ENCODE measurements around the gene RIPOR3.
A peak's percentile ranks its signal among the peaks of the same experiment; 100 is the strongest.
"Not testable (repeated sequence)": the region's sequence is repeated elsewhere in the genome, so short reads cannot be mapped to it uniquely, and the experiment has no call there.

RIPOR3 gene

DNA sequence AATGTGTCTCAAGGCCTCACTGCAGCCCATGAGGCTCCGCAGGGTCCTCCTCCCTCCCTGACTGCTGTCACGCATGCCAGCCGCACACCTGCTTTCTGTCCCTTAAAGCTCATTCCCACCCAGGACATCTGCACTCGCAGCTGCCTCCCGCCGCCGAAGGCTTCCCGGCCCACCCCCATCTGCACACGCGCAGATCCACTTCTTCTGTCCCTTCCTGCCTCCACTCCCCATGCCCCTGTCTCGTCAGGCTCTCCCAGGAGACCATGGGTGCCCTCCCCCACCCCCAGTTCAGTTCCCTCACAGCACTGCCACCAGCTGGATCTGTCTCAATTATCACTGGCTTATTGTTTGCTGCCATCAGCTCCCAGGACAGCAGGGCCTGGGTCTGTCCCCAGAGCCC, 63.0 kb downstream of the RIPOR3 start:
- Mint-ChIP-seq H3K27ac (no peak overlapping the region), H3K4me1 (ENCODE audit: low read depth in 2 of 2) (no peaks in the 10 kb centered on the region), H3K4me3 (no peak overlapping the region), H3K27me3 (peaks cover 17 to 49% of the 10 kb centered on the region in 2 donors), H3K9me3 (no peaks in the 10 kb centered on the region), H3K36me3 (ENCODE audit: insufficient read depth) (no peaks in the 10 kb centered on the region)
- DNase-seq (no peak), ATAC-seq (replicated peaks) (no peak)

DNA sequence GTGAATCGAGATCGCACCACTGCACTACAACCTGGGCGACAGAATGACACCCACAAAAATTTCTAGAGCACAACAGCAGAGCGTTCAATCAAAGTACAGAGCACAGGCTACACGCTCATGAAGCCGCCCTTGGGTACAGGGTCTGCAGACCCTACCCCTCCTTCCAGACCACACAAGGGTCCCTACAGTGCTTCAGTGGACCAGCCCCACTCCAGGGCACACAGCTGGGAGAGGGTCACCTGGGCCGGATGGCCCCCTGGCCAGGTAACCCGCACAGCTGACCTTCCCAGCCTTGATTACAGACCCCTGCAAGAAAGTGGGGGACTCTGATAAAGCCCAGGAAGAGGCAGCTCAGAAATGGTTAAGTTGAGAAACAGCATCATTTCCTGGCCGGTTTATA, 63.6 kb downstream of the RIPOR3 start:
- Mint-ChIP-seq H3K4me1 (ENCODE audit: low read depth in 2 of 2) (no peaks in the 10 kb centered on the region), H3K4me3 (no peak overlapping the region), H3K9me3 (no peaks in the 10 kb centered on the region), H3K27ac (no peak overlapping the region), H3K36me3 (ENCODE audit: insufficient read depth) (no peaks in the 10 kb centered on the region), H3K27me3 (peaks cover 17 to 54% of the 10 kb centered on the region in 2 donors)
- no peak for DNase-seq
- ATAC-seq (replicated peaks), result no peak

DNA sequence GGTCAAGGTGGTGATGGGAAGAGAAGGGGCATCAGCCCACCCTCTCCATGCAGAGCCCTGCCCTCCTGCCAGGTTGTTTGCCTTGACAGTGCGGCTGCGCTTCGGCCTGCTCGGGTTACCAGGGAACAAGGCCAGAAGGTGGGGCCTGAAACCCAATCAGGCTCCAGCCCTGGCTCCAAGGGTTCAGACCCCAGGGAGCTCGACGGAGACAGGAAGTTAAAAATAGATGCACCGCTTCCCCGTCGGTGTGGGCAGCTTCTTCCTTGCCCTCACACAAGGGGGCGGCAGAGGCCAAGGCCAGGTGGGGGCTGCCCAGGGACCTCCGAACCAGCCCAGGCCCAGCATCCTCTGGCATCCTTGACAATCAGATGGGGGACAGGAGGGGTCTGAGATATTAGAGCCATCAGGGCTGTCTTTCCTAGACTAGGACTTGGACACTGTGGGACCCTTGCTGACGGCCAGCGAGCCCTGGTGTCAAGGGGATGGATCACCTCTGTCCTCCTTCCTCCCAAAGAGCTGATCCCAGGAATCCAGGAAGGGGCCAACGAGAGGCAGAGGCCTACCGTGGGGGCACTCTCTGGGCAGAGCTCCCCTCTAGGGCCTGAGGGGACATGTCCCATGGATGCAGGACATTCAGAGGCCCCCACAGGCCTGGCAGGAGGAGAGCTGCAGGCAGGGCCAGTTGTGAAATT, 65.2 kb downstream of the RIPOR3 start:
- Mint-ChIP-seq H3K4me1 (ENCODE audit: low read depth in 2 of 2) (no peaks in the 10 kb centered on the region), H3K27ac (no peak overlapping the region), H3K9me3 (no peaks in the 10 kb centered on the region), H3K36me3 (ENCODE audit: insufficient read depth) (no peaks in the 10 kb centered on the region), H3K4me3 (no peak overlapping the region), H3K27me3 (peaks cover 11 to 43% of the 10 kb centered on the region in 2 donors)
- DNase-seq (no peak), ATAC-seq (replicated peaks) (no peak)

DNA sequence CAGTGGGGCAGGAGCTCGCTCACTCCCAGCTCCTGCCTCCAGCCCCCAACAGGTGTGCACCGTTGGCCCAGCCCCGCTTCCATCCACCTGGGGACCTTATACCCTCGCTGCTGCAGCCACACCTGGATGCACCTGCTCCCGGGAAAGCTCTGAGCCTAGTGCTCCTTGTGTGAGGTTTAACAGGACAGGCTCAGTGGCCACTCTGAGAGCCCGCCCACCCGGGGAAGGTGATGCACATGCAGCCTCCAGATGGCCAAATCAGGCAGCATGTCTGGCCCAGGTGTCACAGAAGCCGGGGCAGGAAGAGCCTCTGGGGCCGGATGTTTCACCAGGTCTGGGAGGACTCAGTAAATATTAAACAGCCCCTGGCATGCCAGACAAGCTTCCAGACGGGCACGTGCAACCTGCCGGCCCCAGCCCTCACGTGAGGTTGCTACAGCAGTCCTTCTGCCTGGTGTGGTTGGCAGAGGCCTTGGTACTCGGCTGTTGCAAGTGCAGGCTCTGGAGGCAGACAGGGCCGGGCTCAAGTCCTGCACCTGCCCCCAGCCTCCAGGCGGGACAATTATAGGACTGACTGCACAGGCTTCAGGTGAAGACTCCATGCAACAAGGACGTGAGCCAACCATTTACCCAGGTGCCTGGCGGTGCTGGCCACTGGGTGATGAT, 66.9 kb downstream of the RIPOR3 start:
- Mint-ChIP-seq H3K27ac (no peak overlapping the region), H3K4me3 (no peak overlapping the region), H3K4me1 (ENCODE audit: low read depth in 2 of 2) (no peaks in the 10 kb centered on the region), H3K36me3 (ENCODE audit: insufficient read depth) (no peaks in the 10 kb centered on the region), H3K9me3 (peaks cover 0 to 5% of the 10 kb centered on the region in 2 donors), H3K27me3 (peaks cover 6 to 38% of the 10 kb centered on the region in 2 donors)
- DNase-seq (no peak), ATAC-seq (replicated peaks) (no peak)

DNA sequence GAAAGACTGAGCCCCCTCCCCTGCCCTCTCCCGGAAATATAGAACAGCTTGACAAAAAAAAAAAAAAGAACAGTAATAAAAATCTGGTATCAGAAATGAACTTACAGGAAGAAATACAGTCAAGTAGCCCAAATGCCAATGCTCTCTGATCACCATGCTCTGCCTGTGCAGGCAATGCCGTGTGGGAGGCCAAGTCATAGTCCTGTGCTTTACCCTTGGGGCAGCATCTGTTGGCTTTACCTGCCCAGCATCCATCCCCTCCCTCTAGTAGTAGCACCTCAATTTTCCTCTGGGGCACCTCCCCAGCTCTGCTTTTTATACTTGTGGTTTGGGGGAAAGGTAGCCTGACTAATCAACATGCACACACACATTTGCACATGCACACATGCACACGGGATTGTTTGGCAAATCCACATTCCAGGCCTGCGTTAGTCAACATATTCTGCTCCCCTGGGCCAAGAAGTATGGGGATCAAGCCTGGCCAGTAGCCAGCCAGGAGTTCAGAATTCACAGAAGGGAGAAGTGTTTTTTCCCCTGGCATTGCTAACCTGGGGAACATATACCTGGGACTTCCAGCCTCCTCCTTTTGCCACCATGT, 70.2 kb downstream of the RIPOR3 start:
- DNase-seq (no peak), ATAC-seq (replicated peaks) (no peak)
- peaks cover 6 to 22% of the 10 kb centered on the region in 2 donors for H3K27me3 Mint-ChIP-seq
- H3K4me3 Mint-ChIP-seq, result no peak overlapping the region
- no peaks in the 10 kb centered on the region for H3K4me1 Mint-ChIP-seq (ENCODE audit: low read depth in 2 of 2)
- no peak overlapping the region for H3K27ac Mint-ChIP-seq
- no peaks in the 10 kb centered on the region for H3K36me3 Mint-ChIP-seq (ENCODE audit: insufficient read depth)
- peaks cover 0 to 5% of the 10 kb centered on the region in 2 donors for H3K9me3 Mint-ChIP-seq

DNA sequence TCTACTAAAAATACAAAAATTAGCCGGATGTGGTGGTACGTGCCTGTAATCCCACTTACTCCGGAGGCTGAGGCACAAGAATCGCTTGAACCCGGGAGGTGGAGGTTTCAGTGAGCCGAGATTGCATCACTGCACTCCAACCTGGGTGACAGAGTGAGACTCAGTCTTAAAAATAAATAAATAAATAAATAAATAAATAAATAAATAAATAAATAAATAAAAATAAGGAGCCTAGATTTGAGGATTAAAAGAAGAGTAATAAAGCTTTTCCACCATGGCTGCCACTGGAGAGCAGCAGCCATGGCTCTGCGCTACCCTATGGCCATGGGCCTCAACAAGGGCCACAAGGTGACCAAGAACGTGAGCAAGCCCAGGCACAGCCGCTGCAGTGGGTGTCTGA, 70.9 kb downstream of the RIPOR3 start:
- not testable (repeated sequence) for H3K4me1 Mint-ChIP-seq (ENCODE audit: low read depth in 2 of 2); H3K9me3 Mint-ChIP-seq; H3K27ac Mint-ChIP-seq; ATAC-seq (replicated peaks); H3K4me3 Mint-ChIP-seq; H3K36me3 Mint-ChIP-seq (ENCODE audit: insufficient read depth); DNase-seq
- peaks cover 3 to 15% of the 10 kb centered on the region in 2 donors for H3K27me3 Mint-ChIP-seq

DNA sequence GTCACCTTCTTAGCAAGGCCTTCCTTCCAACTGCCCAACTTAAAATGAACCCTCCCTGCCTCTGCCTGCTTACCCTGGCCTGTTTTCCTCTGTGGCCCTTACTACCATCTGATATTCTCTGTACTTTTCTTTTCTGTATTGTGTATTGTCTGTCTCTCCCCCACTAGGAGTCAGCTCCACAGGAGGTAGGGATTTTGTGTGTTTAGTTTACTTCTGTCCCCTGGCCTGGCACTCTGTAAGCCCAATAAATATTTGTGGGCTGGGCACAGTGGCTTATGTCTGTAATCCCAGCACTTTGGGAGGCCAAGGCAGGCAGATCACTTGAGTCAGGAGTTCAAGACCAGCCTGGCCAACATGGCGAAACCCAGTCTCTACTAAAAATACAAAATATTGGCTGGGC, 72.8 kb downstream of the RIPOR3 start:
- no peak for ATAC-seq (replicated peaks)
- no peak for DNase-seq
- peaks cover 0 to 7% of the 10 kb centered on the region in 2 donors for H3K27me3 Mint-ChIP-seq
- H3K27ac Mint-ChIP-seq, result no peak overlapping the region
- H3K9me3 Mint-ChIP-seq, result peaks cover 0 to 5% of the 10 kb centered on the region in 2 donors
- no peaks in the 10 kb centered on the region for H3K36me3 Mint-ChIP-seq (ENCODE audit: insufficient read depth)
- H3K4me1 Mint-ChIP-seq (ENCODE audit: low read depth in 2 of 2), result no peaks in the 10 kb centered on the region
- H3K4me3 Mint-ChIP-seq, result no peak overlapping the region

DNA sequence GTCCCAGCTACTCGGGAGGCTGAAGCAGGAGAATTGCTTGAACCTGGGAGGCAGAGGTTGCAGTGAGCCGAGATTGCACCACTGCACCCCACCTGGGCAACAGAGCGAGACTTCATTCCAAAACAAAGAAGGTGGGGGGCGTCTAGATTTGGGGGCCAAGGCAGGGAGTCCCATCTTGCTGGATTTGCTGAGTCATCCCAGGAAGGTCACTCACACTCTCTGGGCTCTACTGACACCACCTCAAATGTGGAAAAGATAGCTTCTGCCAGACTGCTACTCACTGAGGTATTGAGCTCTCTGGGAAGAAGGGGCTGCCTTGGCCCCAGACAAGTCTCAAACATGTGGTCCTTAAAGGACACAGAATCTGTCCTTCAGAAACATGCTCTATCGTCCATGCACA, 74.3 kb downstream of the RIPOR3 start:
- Mint-ChIP-seq H3K4me3 (no peak overlapping the region), H3K4me1 (ENCODE audit: low read depth in 2 of 2) (no peaks in the 10 kb centered on the region), H3K9me3 (peaks cover 0 to 5% of the 10 kb centered on the region in 2 donors), H3K36me3 (ENCODE audit: insufficient read depth) (no peaks in the 10 kb centered on the region), H3K27ac (no peak overlapping the region), H3K27me3 (no peaks in the 10 kb centered on the region)
- DNase-seq (no peak), ATAC-seq (replicated peaks) (no peak)

DNA sequence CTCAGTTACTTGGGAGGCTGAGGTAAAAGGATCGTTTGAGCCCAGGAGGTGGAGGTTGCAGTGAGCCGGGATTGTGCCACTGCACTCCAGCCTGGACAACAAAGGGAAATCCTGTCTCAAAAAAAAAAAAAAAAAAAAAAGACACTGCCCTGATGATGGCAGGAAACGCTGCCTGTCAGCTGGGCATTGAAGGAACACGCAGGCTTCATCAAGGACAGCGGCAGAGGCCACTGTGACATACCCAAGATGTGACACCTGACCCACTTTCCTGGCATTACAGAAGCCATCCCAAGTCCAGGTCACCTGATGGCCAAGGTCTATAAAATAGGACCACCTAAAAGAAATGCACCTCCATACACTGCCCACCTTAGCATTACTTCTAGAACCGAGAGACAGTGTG, 75.9 kb downstream of the RIPOR3 start:
- Mint-ChIP-seq H3K27ac (no peak overlapping the region), H3K36me3 (ENCODE audit: insufficient read depth) (no peaks in the 10 kb centered on the region), H3K27me3 (peaks cover 0 to 3% of the 10 kb centered on the region in 2 donors), H3K4me3 (no peak overlapping the region), H3K9me3 (no peaks in the 10 kb centered on the region), H3K4me1 (ENCODE audit: low read depth in 2 of 2) (no peaks in the 10 kb centered on the region)
- ATAC-seq (replicated peaks) (no peak), DNase-seq (no peak)

DNA sequence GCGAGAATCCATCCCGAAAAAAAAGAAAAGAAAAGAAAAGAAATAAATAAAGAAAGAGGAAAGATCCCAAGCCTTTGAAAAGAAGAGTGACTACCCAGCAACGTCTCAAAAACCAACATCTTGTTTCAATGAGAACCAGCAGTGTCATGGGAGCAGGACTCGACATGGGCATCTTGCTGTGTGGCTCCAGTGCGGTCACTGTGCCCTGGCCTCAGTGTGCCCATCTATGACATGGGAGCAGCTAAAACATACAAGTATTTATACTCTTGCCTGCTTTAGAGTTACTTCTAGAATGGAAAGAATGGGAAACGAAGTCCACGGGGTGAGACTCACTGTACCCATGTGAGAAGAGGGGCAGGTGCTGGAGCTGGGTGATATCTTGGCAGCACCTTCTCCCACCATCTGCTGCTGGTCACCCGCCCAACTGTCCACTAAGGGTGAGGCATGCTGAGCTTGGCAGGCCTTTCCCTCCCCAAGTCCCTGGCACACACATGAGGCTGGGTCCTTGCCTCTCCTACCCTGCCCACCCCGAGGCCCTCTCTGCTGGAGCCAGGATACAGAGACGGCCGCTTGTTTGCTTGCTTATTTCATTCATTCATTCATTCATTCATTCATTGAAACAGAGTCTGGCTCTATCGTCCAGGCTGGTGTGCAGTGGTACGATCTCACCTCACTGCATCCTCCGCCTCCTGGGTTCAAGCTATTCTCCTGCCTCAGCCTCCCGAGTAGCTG, 77.7 kb downstream of the RIPOR3 start:
- Mint-ChIP-seq H3K4me1 (ENCODE audit: low read depth in 2 of 2) (no peaks in the 10 kb centered on the region), H3K9me3 (no peaks in the 10 kb centered on the region), H3K27ac (no peak overlapping the region), H3K4me3 (no peak overlapping the region), H3K27me3 (peaks cover 0 to 7% of the 10 kb centered on the region in 2 donors), H3K36me3 (ENCODE audit: insufficient read depth) (no peaks in the 10 kb centered on the region)
- no peak for ATAC-seq (replicated peaks)
- no peak for DNase-seq

DNA sequence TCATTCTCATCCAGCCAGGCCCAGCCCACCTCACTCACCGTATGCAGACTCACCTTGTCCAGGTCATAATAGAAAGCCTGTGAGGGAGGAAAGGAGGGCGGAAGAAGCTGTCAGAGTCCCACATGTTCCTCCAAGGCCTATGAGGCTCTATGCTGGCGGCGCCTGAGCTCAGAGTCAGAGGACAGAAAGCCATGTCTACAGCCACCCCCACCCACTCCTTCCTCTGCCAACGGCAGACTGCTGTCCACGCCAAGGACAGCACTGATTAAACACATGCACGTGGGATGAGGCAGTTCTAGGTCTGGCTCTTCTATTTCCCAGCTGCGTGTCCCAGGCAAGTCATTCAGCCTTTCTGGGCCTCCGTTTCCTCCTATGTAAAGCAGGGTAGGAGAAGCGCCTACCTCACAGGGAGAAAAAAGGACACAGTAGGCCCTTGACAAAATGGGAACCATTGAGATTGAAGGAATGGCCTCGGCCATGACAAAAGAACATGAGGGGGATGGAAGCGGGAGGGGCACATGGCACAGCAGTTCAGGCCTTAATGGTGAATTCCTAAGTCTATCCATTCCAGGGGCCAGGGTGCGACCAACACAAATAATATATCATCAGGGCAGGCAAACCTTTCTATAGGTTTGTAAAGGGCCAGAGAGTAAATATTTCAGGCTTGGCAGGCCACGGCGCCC, 80.1 kb downstream of the RIPOR3 start:
- peaks cover 16 to 27% of the 10 kb centered on the region in 2 donors for H3K27me3 Mint-ChIP-seq
- ATAC-seq (replicated peaks) (no peak), DNase-seq (no peak)
- H3K27ac Mint-ChIP-seq, result no peak overlapping the region
- no peaks in the 10 kb centered on the region for H3K9me3 Mint-ChIP-seq
- no peak overlapping the region for H3K4me3 Mint-ChIP-seq
- H3K4me1 Mint-ChIP-seq (ENCODE audit: low read depth in 2 of 2), result no peaks in the 10 kb centered on the region
- no peaks in the 10 kb centered on the region for H3K36me3 Mint-ChIP-seq (ENCODE audit: insufficient read depth)

DNA sequence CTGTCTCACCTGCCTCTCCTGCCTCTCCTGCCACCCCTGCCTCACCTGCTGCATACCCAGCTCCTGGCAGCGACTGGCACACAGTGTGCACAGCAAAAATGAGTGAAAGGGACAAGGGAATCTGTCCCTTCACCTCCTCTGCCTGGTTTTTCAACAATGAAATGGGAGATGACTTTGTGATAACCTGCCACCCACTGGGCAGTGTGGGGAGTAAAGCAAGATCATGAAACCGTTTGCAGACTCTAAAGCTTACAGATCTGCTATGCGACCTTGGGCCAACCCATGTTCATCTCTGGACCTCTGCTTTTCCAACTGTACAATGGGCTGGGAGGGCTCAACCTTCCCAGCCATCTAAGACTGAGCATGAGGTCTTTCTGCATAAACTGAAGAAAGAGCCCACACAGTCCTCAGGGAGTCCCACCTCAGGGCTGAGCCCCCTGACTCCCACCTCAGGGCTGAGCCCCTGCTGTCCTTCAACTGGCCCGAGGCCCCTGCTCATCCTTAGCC, 81.1 kb downstream of the RIPOR3 start:
- Mint-ChIP-seq H3K27ac (peak overlapping the region in 1 of 2 donors; percentile 15), H3K9me3 (no peaks in the 10 kb centered on the region)
- ATAC-seq (replicated peaks), result no peak

DNA sequence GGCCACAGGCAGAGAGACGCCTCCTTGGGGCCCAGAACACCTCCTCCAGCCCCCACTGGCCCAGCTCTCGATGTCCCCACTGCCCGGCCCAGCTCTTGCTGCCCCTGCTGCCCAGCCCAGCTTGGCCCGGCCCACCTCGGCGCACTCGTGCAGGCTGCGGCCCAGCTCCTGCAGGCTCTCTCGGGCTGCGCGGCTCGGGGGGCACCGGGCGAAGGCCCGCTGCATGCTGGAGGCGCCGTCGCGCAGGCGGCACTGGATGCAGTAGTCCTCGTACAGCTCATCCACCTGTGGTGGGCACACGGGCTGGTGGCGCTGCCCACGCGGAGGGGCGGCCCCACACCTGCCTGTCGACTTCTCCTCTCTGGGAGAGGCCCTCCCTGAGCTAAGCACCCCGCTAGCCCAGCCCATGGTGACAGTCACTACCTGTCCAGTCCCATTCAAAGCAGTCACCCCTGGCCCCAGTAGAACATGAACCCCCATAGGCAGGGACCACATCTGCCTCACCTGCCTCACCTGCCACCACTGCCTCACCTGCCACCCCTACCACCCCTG, 81.8 kb downstream of the RIPOR3 start:
- Mint-ChIP-seq H3K36me3 (ENCODE audit: insufficient read depth) (no peaks in the 10 kb centered on the region), H3K4me3 (no peak overlapping the region), H3K27ac (no peak overlapping the region), H3K27me3 (peaks cover 20 to 33% of the 10 kb centered on the region in 2 donors), H3K4me1 (ENCODE audit: low read depth in 2 of 2) (no peaks in the 10 kb centered on the region), H3K9me3 (no peaks in the 10 kb centered on the region)
- DNase-seq (no peak), ATAC-seq (replicated peaks) (no peak)

More for the DNA sequence above, 81.1 kb downstream of the RIPOR3 start:
- Mint-ChIP-seq H3K27me3 (peaks cover 20 to 33% of the 10 kb centered on the region in 2 donors), H3K36me3 (ENCODE audit: insufficient read depth) (no peaks in the 10 kb centered on the region), H3K4me1 (ENCODE audit: low read depth in 2 of 2) (no peaks in the 10 kb centered on the region), H3K4me3 (no peak overlapping the region)
- no peak for DNase-seq

All from effector memory CD8-positive, alpha-beta T cell (primary cell).